Transverse colon (tissue), 4 donors: ENCODE results near the gene SLC4A8.

Source experiments
- POLR2A ChIP-seq: fragments of 450-650 bp; IDR thresholded peaks from one replicate; pipeline ENCODE4 v1.6.1; 2016; ENCODE audit warnings: antibody characterized with exemption, mild to moderate bottlenecking, moderate library complexity
- POLR2AphosphoS5 ChIP-seq, 3 donors: sonication (generic); formaldehyde crosslinking; IDR thresholded peaks; one replicate each; pipeline ENCODE4 v1.6.1; 2016; ENCODE audit warnings: antibody characterized with exemption in 3 of 3
- TF ChIP-seq, protein P1 (sequence below), 5 experiments: fragments of 200-600 bp in 3 of 5; fragments of 450-650 bp in 2 of 5; sonication (generic) in 3 of 5; IDR thresholded peaks; 1 replicate in 2 of 5; 2 replicates in 3 of 5; pipeline ENCODE4 v1.5.1; 2016 to 2017; ENCODE audit warnings: antibody characterized with exemption in 5 of 5, inconsistent platforms in 3 of 5, mild to moderate bottlenecking in 2 of 5, moderate library complexity in 1 of 5

DNA sequence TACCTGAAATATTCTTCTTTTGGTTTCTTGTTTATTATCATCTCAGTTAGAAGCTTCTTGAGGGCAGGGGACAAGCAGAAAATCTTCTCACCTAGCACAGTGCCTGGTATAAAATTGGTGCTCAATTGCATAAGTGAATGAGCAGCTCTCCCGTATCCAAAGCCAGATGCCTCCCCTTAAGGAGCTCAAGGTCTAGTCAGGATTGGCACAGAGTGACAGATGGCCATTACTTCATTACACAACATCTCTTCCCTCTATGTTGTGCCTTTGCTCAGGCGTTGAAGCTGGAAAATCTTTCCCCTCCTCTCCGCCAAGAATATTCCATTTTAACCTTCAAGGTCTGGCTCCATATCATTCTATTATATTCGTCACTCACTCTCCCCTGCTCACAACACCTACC is 3.6 kb downstream of the SLC4A8 start:
- no peak for TF ChIP-seq POLR2A
- TF ChIP-seq, protein P1, sequence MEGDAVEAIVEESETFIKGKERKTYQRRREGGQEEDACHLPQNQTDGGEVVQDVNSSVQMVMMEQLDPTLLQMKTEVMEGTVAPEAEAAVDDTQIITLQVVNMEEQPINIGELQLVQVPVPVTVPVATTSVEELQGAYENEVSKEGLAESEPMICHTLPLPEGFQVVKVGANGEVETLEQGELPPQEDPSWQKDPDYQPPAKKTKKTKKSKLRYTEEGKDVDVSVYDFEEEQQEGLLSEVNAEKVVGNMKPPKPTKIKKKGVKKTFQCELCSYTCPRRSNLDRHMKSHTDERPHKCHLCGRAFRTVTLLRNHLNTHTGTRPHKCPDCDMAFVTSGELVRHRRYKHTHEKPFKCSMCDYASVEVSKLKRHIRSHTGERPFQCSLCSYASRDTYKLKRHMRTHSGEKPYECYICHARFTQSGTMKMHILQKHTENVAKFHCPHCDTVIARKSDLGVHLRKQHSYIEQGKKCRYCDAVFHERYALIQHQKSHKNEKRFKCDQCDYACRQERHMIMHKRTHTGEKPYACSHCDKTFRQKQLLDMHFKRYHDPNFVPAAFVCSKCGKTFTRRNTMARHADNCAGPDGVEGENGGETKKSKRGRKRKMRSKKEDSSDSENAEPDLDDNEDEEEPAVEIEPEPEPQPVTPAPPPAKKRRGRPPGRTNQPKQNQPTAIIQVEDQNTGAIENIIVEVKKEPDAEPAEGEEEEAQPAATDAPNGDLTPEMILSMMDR (IDR thresholded peaks at IDR 0.05): no peak
- no peak for TF ChIP-seq POLR2AphosphoS5 (IDR thresholded peaks at IDR 0.05)
